SU-DHL-6 (cell line): ENCODE results near the gene AGPAT4.

Experiments
- H2AFZ ChIP-seq: fragments of 200-600 bp; sonication (generic); 2 replicates; pipeline ENCODE4 v1.6.1; 2014; ENCODE audit warnings: low read depth, mild to moderate bottlenecking, moderate library complexity, mixed read lengths, antibody characterized with exemption, low read length; ENCODE audit not compliant: severe bottlenecking
- H3F3A ChIP-seq: fragments of 200-600 bp; shearing (Covaris generic); 2 replicates; pipeline ENCODE4 v1.6.0; 2016; ENCODE audit warnings: antibody characterized with exemption, mild to moderate bottlenecking; ENCODE audit not compliant: insufficient read depth
- H3K27ac ChIP-seq: fragments of 200-600 bp; sonication (generic); 2 replicates; pipeline ENCODE4 v1.5.1; 2016; ENCODE audit warnings: low read depth, mild to moderate bottlenecking, low read length, moderate library complexity, mixed read lengths
- H3K27me3 ChIP-seq: fragments of 200-600 bp; sonication (generic), shearing (Covaris generic); 2 replicates; pipeline ENCODE4 v1.6.0; 2014; ENCODE audit warnings: mild to moderate bottlenecking, low read length
- H3K36me3 ChIP-seq: fragments of 200-600 bp; sonication (generic); 2 replicates; pipeline ENCODE4 v1.6.1; 2014; ENCODE audit warnings: mild to moderate bottlenecking, low read length, mixed read lengths
- H3K4me2 ChIP-seq: fragments of 300-600, 200-600 bp; shearing (Covaris generic), sonication (generic); 2 replicates; pipeline ENCODE4 v1.6.0; 2014; ENCODE audit warnings: low read length, low read depth, mild to moderate bottlenecking; ENCODE audit not compliant: poor library complexity, severe bottlenecking
- H3K4me3 ChIP-seq: fragments of 200-600 bp; sonication (generic); 2 replicates; pipeline ENCODE4 v1.5.1; 2014; ENCODE audit warnings: antibody characterized with exemption, low read length, mild to moderate bottlenecking, mixed read lengths; ENCODE audit not compliant: insufficient read depth, poor library complexity, severe bottlenecking
- H3K79me2 ChIP-seq: fragments of 200-600 bp; sonication (generic); 2 replicates; pipeline ENCODE4 v1.6.1; 2014; ENCODE audit warnings: mild to moderate bottlenecking, low read length, moderate library complexity; ENCODE audit not compliant: insufficient read depth
- H3K9ac ChIP-seq: fragments of 200-600 bp; sonication (generic); 2 replicates; pipeline ENCODE4 v1.7.0; 2014; ENCODE audit warnings: mild to moderate bottlenecking, low read length
- H3K9me2 ChIP-seq: fragments of 200-600 bp; sonication (generic); replicated peaks from 2 replicates; pipeline ENCODE4 v1.6.1; 2014; ENCODE audit warnings: low read length; ENCODE audit not compliant: insufficient read depth
- H3K9me3 ChIP-seq: fragments of 200-600 bp; sonication (generic); 2 replicates; pipeline ENCODE4 v1.6.1; 2014; ENCODE audit warnings: low read length, mixed read lengths; ENCODE audit not compliant: insufficient read depth
- H4K20me1 ChIP-seq: fragments of 200-600 bp; sonication (generic); 2 replicates; pipeline ENCODE4 v1.6.1; 2014; ENCODE audit warnings: low read depth, mild to moderate bottlenecking, antibody characterized with exemption, low read length, moderate library complexity, mixed read lengths
- CTCF ChIP-seq: fragments of 200-600 bp; sonication (generic); IDR thresholded peaks from one replicate; pipeline ENCODE4 v1.5.1; 2017; ENCODE audit warnings: antibody characterized with exemption, mild to moderate bottlenecking, low read length, moderate library complexity; ENCODE audit not compliant: insufficient read depth, poor library complexity, severe bottlenecking
- EZH2phosphoT487 ChIP-seq: fragments of 200-600 bp; sonication (generic), shearing (Covaris generic); conservative IDR thresholded peaks from 2 replicates; pipeline ENCODE4 v1.6.1; 2018; ENCODE audit warnings: mild to moderate bottlenecking, antibody characterized with exemption, low read length, moderate library complexity, mixed read lengths

Gene AGPAT4

GRCh38 chr6:161171207-161171606 is 102.7 kb downstream of the AGPAT4 start:
- TF ChIP-seq CTCF = no peak
- TF ChIP-seq EZH2phosphoT487 = no peak
- H3K4me3 ChIP-seq = no peak overlapping the region
- H3F3A ChIP-seq = 0 out of 2 replicates have a peak, but pooled peaks cover 8% of the 10 kb centered on the region
- no peaks in the 10 kb centered on the region for H4K20me1 ChIP-seq
- H3K9me3 ChIP-seq = no peaks in the 10 kb centered on the region
- no peak overlapping the region for H3K9ac ChIP-seq
- H3K27ac ChIP-seq = no peak overlapping the region
- no peak overlapping the region for H3K4me2 ChIP-seq
- H3K36me3 ChIP-seq = no peaks in the 10 kb centered on the region
- H3K9me2 ChIP-seq = no peaks in the 10 kb centered on the region
- no peak overlapping the region for H2AFZ ChIP-seq
- no peaks in the 10 kb centered on the region for H3K79me2 ChIP-seq
- no peaks in the 10 kb centered on the region for H3K27me3 ChIP-seq

- H3K9me3 ChIP-seq = no peaks in the 10 kb centered on the region
- no peak overlapping the region; the same call in 1 of the 2 replicates for H3K27ac ChIP-seq
- no peaks in the 10 kb centered on the region for H3K79me2 ChIP-seq
- TF ChIP-seq CTCF (no peak), EZH2phosphoT487 (no peak)
- H2AFZ ChIP-seq = no peak overlapping the region
- H4K20me1 ChIP-seq = no peaks in the 10 kb centered on the region
- no peaks in the 10 kb centered on the region for H3K9me2 ChIP-seq
- H3K4me2 ChIP-seq = no peak overlapping the region
- 0 out of 2 replicates have a peak, but pooled peaks cover 8% of the 10 kb centered on the region for H3F3A ChIP-seq
- no peak overlapping the region for H3K4me3 ChIP-seq
- no peaks in the 10 kb centered on the region for H3K36me3 ChIP-seq
- no peaks in the 10 kb centered on the region for H3K27me3 ChIP-seq
- H3K9ac ChIP-seq = no peak overlapping the region
These were observed 104.2 kb downstream of the AGPAT4 start for GRCh38 chr6:161169696-161170095.

- H3K4me2 ChIP-seq = no peak overlapping the region
- TF ChIP-seq EZH2phosphoT487 (no peak), CTCF (no peak)
These were observed 104.8 kb downstream of the AGPAT4 start for GRCh38 chr6:161169035-161169434.

More at GRCh38 chr6:161169035-161169434, 104.8 kb downstream of the AGPAT4 start:
- Histone ChIP-seq H3F3A (0 out of 2 replicates have a peak, but pooled peaks cover 8% of the 10 kb centered on the region), H3K27me3 (no peaks in the 10 kb centered on the region), H3K9ac (no peak overlapping the region), H3K27ac (no peak overlapping the region), H3K9me3 (no peaks in the 10 kb centered on the region), H3K36me3 (no peaks in the 10 kb centered on the region), H3K79me2 (no peaks in the 10 kb centered on the region), H3K4me3 (no peak overlapping the region), H4K20me1 (no peaks in the 10 kb centered on the region), H3K9me2 (no peaks in the 10 kb centered on the region), H2AFZ (no peak overlapping the region)
